IPS-11a (cell line): Measurements from ENCODE around the gene RFTN1.
"Not testable (repeated sequence)": the region's sequence is repeated elsewhere in the genome, so short reads cannot be mapped to it uniquely, and the experiment has no call there.

ENCODE experiments used
- H3K4me3 ChIP-seq: one replicate; pipeline ENCODE4 v1.5.1; 2013; ENCODE audit warnings: low read depth, low read length, control low read depth

Gene RFTN1

DNA sequence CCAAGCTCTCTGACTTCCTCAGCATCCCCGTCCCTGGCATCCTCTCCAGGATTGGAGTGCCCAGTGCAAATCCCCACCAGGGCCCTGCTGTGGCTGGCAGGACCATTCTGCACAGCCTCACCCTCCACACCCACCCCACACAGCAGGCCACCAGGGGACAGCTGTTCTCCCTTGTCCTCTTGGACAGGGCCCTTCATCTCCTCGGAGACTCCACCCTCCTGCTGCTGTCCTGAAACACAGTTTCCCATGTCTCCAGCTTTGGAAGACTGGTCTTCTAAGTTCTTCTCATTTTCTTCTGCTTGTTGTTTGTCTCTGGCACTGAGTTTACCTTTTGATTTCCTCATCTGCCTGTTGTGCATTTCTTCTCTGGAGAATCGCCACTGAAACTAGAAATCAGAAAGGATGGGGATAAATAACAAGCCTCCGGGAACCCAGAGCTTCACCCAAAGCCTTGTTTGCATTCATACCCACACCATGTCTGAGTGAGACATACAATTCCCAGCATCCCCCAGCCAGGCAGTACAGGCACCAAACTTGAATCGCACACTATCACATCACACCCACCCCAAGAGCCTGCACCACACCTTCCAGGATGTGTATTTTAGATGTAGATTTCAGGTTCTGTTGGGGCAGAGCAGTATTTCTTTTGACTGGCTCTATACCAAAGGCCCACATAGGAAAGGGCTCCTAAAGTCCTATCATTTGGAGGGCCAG lies 196.5 kb downstream of the RFTN1 start:
- no peak overlapping the region for H3K4me3 ChIP-seq

GRCh38 chr3:16316396-16316795 lies 197.1 kb downstream of the RFTN1 start:
- no peak overlapping the region for H3K4me3 ChIP-seq

- H3K4me3 ChIP-seq = no peak overlapping the region
These were observed 197.9 kb downstream of the RFTN1 start for GRCh38 chr3:16315623-16316022.

- H3K4me3 ChIP-seq = no peak overlapping the region
These were observed 199.4 kb downstream of the RFTN1 start for GRCh38 chr3:16313886-16314645.

- H3K4me3 ChIP-seq = no peak overlapping the region
These were observed 201.5 kb downstream of the RFTN1 start for GRCh38 chr3:16311960-16312451.

- not testable (repeated sequence) for H3K4me3 ChIP-seq
These were observed 203.0 kb downstream of the RFTN1 start for GRCh38 chr3:16310486-16310885.

- H3K4me3 ChIP-seq = no peak overlapping the region
These were observed 203.9 kb downstream of the RFTN1 start for GRCh38 chr3:16309558-16309957.

- no peak overlapping the region for H3K4me3 ChIP-seq
These were observed 204.8 kb downstream of the RFTN1 start for GRCh38 chr3:16308727-16309126.

DNA sequence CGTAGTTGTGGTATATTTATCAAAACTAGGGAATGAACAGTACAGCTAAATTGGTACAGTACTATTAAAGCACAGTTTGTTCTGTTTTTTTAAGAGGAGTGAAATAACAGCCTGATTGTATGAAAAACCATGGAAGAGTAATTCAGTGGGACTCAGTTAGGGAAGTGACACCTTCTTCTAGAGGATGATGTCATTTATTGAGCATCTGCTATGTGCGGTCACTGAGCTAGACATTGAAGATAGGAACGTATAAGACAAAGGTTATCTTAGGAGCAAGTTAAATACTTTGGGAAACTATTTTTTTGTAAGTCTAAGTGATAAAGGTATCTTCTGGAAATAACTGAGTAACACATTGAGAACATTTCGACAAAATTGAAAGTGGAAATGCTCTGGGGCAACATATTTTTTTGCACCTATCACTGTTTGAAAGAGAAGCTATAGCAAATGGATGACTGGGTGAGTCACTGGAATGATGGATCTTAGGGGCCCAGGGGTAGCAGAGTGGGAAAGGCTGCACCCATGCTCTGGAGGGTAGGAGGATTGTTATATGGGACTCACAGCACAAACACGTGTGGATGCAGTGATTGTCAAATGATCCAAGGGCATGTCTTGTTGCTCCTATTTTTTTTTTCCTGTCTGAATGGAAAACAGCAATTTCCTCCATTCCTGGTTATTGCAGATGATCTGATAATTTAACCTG lies 205.5 kb downstream of the RFTN1 start:
- no peak overlapping the region for H3K4me3 ChIP-seq

GRCh38 chr3:16305111-16305541 lies 208.4 kb downstream of the RFTN1 start:
- no peak overlapping the region for H3K4me3 ChIP-seq

GRCh38 chr3:16304061-16305010 lies 209.2 kb downstream of the RFTN1 start:
- no peak overlapping the region for H3K4me3 ChIP-seq

GRCh38 chr3:16303037-16303575 lies 210.4 kb downstream of the RFTN1 start:
- H3K4me3 ChIP-seq = no peak overlapping the region

- no peak overlapping the region for H3K4me3 ChIP-seq
These were observed 211.3 kb downstream of the RFTN1 start for GRCh38 chr3:16302082-16302631.

DNA sequence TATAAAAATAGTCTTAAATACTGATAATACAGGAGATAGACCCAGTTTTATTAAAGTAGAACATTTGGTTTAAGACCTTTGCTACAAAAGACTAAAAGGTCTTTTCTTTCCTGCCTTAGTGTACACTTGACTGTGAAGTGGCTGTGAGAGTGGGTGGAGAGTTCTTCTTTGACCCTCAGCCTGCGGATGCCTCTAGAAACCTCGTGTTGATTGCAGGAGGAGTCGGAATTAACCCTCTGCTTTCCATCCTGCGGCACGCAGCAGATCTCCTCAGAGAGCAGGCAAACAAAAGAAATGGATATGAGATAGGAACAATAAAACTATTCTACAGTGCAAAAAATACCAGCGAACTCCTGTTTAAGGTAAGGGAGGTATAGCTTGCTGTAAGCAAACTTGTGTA lies 212.0 kb downstream of the RFTN1 start:
- H3K4me3 ChIP-seq = no peak overlapping the region

GRCh38 chr3:16300881-16301359 lies 212.6 kb downstream of the RFTN1 start:
- no peak overlapping the region for H3K4me3 ChIP-seq

GRCh38 chr3:16300307-16300706 lies 213.2 kb downstream of the RFTN1 start:
- H3K4me3 ChIP-seq = no peak overlapping the region

DNA sequence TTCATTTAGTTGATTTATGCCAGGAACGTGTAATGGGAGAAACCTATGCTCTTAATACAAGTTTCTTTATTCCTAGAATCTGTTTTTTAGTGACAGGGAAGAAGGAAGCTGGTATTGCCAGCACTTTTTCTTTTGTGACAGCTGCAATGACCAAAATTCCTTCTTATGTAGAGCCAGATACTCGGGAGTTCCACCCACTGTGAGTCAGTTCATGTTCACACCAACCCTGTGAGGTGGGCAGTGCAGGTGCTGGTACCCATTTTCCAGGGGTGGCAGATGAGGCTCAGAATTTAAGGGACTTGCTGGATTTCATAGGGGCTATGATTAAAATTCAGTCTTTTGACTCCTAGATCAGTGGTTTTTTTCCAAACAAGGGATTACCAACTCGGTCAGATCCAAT lies 213.8 kb downstream of the RFTN1 start:
- H3K4me3 ChIP-seq = no peak overlapping the region

GRCh38 chr3:16298891-16299290 lies 214.6 kb downstream of the RFTN1 start:
- no peak overlapping the region for H3K4me3 ChIP-seq

DNA sequence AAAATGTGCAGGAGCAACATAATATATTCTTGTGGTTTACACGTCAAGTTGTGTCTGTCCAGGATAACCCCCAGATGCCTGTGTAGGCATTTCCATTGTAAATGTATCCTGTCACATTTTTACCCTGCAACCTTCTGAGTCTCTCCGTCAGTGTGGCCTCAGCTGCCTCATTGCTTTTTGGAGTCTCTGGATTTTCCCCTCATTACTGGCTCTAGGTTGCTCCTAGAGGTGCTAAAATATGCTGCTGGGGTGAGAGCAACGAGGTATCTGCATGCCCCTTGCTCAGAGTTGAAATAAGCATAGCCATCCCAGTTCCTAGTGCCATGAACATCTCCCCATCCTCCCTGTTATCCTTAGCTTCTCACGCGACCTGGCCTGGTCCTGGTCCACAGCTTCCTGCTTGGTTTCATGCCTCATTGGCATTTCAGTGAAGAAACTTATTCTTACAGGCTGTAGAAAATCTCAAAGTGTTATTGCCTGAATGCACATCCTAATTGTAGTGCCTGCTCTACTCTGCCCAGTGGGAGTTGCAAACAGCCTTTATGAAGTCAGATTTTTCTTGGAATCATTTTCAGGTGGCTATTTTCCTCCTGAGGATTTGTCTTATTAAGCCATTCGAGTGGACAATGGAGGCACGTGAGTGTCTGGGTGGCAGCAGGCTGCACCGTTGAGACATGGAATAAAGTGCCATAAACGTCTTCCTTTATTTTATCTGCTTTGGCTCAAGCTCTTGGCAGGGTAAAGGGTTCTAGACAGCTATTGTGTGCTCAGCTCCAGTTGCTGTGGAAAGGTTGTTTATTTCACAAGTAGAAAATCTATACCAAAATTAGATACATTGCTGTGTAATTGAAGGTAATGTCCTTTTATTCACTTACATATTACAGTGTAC lies 215.3 kb downstream of the RFTN1 start:
- H3K4me3 ChIP-seq = no peak overlapping the region
